Tibial artery (tissue), 4 donors: ENCODE data around the gene S1PR1.
"Not testable (repeated sequence)": the region's sequence is repeated elsewhere in the genome, so short reads cannot be mapped to it uniquely, and the experiment has no call there.

Experiments
- DNase-seq, 2 donors: peaks; one replicate each; pipeline ENCODE4 v3.0.0-alpha.2; 2019
- H3K27ac ChIP-seq, 2 donors: fragments of 200-600 bp; sonication (generic) in 1 of 2; 1 replicate in 1 of 2; 2 replicates in 1 of 2; pipeline ENCODE4 v1.5.1; 2018 to 2019; ENCODE audit warnings: mild to moderate bottlenecking in 1 of 2
- H3K27me3 ChIP-seq, 2 donors: fragments of 200-600 bp; sonication (generic) in 1 of 2; one replicate each; pipeline versions ENCODE4 v1.5.1 to v1.6.0; 2016 to 2019
- H3K36me3 ChIP-seq, 3 donors: fragments of 200-600 bp; sonication (generic) in 2 of 3; one replicate each; pipeline ENCODE4 v1.5.1; 2016 to 2019; ENCODE audit warnings: mild to moderate bottlenecking in 2 of 3
- H3K4me1 ChIP-seq, 4 donors: fragments of 200-600 bp; sonication (generic) in 2 of 4; 1 replicate in 3 of 4; 2 replicates in 1 of 4; pipeline ENCODE4 v1.5.1; 2016 to 2019
- H3K4me3 ChIP-seq, 2 donors: fragments of 200-600 bp; sonication (generic) in 1 of 2; 1 replicate in 1 of 2; 2 replicates in 1 of 2; pipeline ENCODE4 v1.5.1; 2018 to 2019; ENCODE audit warnings: mild to moderate bottlenecking in 2 of 2
- H3K9me3 ChIP-seq, 3 donors: fragments of 200-600 bp; sonication (generic) in 1 of 3; one replicate each; pipeline ENCODE4 v1.5.1; 2016 to 2019
- intact Hi-C: fragments of 100-400 bp; cut with DNase I; formaldehyde crosslinking; loops from one replicate; pipeline ENCODE4 v1.15.0; 2023; ENCODE audit warnings: low total_unique reads
- TF ChIP-seq, protein P1 (sequence below), 2 experiments: fragments of 200-600 bp in 1 of 2; fragments of 450-650 bp in 1 of 2; IDR thresholded peaks; one replicate each; pipeline ENCODE4 v1.5.1; 2017 to 2019; ENCODE audit warnings: antibody characterized with exemption in 2 of 2, mild to moderate bottlenecking in 1 of 2, moderate library complexity in 1 of 2

S1PR1 gene

DNA sequence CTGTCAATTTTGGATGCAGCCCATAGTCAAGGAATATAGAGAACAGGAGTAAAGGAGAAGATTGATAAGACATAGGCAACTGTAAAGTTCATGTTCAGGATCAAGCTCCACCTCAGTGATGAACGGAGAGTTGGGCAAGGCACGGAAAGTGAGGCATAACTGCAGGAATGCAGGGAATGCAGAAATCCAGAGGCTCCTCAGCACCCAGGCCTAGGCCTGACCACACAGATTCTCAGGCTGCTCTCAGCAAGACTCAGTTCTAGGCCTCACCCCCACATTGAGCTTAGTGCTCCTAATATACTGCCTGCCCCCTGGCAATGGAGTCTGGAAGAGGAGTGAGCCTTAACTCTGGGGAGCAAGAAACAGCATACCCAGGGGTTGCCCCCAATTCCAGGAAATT, 36.3 kb upstream of the S1PR1 start:
- intact Hi-C loops = no loop called here
- no peaks in the 10 kb centered on the region for H3K36me3 ChIP-seq
- no peak for DNase-seq
- no peaks in the 10 kb centered on the region for H3K4me1 ChIP-seq
- no peak overlapping the region for H3K27ac ChIP-seq
- TF ChIP-seq, protein P1, sequence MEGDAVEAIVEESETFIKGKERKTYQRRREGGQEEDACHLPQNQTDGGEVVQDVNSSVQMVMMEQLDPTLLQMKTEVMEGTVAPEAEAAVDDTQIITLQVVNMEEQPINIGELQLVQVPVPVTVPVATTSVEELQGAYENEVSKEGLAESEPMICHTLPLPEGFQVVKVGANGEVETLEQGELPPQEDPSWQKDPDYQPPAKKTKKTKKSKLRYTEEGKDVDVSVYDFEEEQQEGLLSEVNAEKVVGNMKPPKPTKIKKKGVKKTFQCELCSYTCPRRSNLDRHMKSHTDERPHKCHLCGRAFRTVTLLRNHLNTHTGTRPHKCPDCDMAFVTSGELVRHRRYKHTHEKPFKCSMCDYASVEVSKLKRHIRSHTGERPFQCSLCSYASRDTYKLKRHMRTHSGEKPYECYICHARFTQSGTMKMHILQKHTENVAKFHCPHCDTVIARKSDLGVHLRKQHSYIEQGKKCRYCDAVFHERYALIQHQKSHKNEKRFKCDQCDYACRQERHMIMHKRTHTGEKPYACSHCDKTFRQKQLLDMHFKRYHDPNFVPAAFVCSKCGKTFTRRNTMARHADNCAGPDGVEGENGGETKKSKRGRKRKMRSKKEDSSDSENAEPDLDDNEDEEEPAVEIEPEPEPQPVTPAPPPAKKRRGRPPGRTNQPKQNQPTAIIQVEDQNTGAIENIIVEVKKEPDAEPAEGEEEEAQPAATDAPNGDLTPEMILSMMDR (IDR thresholded peaks at IDR 0.05) = no peak
- H3K4me3 ChIP-seq = no peak overlapping the region
- no peaks in the 10 kb centered on the region for H3K9me3 ChIP-seq
- H3K27me3 ChIP-seq = no peaks in the 10 kb centered on the region

DNA sequence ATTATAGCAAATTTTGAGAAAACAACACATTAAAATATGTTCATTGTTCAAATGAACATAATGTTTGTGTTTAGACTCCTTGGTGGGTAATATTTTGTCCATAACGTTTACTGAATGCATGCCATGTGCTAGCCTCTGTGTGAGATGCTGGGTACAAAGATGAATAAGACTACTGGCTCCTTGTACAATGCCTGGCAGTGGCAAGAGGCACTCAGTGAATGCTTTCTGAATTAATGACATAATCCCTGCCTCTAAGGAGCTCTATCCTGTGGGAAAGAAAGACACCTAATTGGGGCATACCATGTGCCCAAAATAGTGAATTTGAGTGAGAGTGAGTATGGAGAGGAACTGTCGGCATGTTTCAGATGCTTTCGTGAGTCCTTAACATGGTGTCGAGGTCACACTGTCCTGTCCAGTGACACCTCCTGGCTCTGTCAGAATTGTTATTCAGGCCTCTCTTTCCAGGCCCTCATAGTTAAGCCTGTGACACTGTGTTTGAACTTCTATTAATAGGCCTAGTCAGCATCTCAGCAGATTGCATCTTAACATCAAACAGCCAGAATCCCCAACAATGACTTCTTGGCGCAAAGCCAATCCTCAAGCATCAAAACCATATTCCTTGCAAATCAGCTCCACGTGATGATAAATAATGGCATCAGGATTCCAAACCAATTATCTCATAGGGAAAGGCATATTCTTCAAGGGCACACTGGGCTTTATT, 32.8 kb upstream of the S1PR1 start:
- DNase-seq = no peak
- no peaks in the 10 kb centered on the region for H3K9me3 ChIP-seq
- TF ChIP-seq, protein P1 (IDR thresholded peaks at IDR 0.05) = no peak
- H3K4me3 ChIP-seq = no peak overlapping the region
- no peak overlapping the region for H3K27ac ChIP-seq
- intact Hi-C loops = no loop called here
- H3K27me3 ChIP-seq = no peaks in the 10 kb centered on the region
- H3K36me3 ChIP-seq = no peaks in the 10 kb centered on the region
- H3K4me1 ChIP-seq = peaks cover 0 to 8% (median 0%) of the 10 kb centered on the region in 4 donors

DNA sequence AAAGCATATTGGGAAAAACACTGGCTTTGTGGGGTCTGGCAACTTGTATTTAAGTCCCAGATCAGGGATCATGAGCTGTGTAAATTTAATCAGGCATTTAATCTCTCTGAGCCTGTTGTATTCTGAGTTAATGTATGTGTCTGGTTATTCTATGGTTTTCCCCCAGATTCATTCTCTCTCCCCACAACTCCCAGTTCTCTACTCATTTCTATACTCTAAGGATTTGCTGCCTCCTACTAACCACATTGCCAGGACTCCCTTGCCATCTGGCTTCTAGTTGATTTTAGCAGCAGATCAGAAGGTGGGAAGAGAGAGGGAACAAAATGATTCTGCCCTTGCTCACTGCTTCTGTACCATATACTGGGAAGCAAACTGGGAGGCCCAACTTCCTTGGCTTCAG, 31.4 kb upstream of the S1PR1 start:
- intact Hi-C loops = no loop called here
- Histone ChIP-seq H3K36me3 (no peaks in the 10 kb centered on the region), H3K4me1 (peaks cover 0 to 8% (median 0%) of the 10 kb centered on the region in 4 donors), H3K9me3 (no peaks in the 10 kb centered on the region), H3K4me3 (no peak overlapping the region), H3K27me3 (no peaks in the 10 kb centered on the region), H3K27ac (no peak overlapping the region)
- no peak for DNase-seq
- TF ChIP-seq, protein P1 (IDR thresholded peaks at IDR 0.05) = no peak

DNA sequence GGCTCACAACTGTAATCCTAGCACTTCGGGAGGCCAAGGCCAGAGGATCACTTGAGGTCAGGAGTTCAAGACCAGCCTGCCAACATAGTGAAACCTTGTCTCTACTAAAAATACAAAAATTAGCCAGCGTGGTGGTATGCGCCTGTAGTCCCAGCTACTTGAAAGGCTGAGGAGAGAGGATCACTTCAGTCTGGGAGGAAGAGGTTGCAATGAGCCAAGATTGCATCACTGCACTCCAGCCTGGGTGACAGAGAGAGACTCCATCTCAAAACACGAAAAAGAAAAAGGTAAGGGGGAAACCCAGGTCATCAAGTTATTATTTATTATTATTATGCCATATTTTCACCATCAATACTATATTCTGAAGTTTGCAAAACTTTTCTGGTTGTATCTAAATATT, 30.7 kb upstream of the S1PR1 start:
- H3K36me3 ChIP-seq, intact Hi-C loops, H3K27ac ChIP-seq, DNase-seq, H3K4me1 ChIP-seq, H3K4me3 ChIP-seq, H3K27me3 ChIP-seq, H3K9me3 ChIP-seq: not testable (repeated sequence)

DNA sequence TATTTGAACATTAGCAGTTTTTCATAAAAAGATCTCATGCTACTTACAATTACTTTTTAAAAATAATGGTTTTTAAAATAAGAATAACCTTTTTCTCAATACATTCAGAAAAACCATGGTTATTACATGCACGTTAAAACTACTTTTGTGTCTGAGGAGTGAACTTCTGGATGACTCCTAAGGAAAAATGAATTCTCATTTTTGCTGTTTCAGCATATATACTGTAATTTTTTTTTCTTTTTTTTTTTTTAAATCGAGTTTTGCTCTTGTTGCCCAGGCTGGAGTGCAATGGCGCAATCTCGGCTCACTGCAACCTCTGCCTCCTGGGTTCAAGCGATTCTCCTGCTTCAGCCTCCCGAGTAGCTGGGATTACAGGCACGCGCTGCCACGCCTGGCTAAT, 29.5 kb upstream of the S1PR1 start:
- H3K9me3 ChIP-seq, H3K27me3 ChIP-seq, DNase-seq, H3K36me3 ChIP-seq, intact Hi-C loops, H3K27ac ChIP-seq, H3K4me3 ChIP-seq, H3K4me1 ChIP-seq: not testable (repeated sequence)

DNA sequence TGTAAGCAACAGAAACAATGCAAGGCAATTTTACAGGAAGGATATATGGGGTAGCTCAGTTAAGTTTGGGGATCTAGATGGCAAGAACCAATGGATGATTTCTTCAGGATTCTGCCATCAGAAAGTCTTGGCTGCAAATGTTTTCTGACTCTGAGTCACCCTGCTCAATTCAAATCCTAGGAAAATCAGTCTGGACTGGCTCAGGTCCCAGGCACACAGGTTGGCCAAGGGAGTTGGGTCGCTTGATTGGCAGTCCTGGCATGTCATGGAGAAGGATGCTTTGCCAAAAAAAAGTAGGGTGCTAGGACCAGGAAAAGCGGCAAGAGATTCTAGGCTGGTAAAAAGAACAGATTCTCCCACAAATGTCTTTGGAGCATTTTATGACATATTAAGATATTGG, 28.9 kb upstream of the S1PR1 start:
- Histone ChIP-seq H3K36me3 (no peaks in the 10 kb centered on the region), H3K4me3 (no peak overlapping the region), H3K27ac (no peak overlapping the region), H3K9me3 (no peaks in the 10 kb centered on the region), H3K27me3 (no peaks in the 10 kb centered on the region), H3K4me1 (peaks cover 0 to 8% (median 0%) of the 10 kb centered on the region in 4 donors)
- intact Hi-C loops = no loop called here
- TF ChIP-seq, protein P1 (IDR thresholded peaks at IDR 0.05) = no peak
- no peak for DNase-seq
